ENCODE data around the gene CPLX1. TPM values are rescaled to one million over a fixed set of nuclear protein-coding genes. Genes with fewer than 3 reads are reported as not detected.

The CPLX1 gene
- total RNA-seq, 1 donor, result not detected

DNA sequence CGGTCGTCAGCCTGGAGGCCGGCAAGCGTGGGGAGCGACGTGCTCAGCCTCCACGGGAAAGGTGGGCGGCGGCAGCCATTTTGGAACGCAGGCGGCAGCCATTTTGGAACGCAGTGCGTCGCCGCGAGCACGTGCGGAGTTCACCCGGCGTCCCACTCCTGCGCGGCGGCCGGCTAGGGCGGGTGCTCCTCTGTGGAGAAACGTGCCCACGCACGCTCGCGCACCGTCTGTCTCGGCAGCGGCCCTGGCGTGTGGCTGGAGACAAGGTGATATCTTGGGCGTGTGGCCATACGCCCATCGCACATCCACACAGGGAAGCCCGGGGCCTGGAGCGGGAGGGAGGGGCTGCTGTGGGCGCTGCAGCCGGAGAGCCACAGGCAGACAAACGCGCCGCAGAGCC lies 21.1 kb downstream of the CPLX1 start:
- H3K4me3 ChIP-seq (ENCODE audit: low read depth, low read length), result no peak overlapping the region
- TF ChIP-seq, protein P1, sequence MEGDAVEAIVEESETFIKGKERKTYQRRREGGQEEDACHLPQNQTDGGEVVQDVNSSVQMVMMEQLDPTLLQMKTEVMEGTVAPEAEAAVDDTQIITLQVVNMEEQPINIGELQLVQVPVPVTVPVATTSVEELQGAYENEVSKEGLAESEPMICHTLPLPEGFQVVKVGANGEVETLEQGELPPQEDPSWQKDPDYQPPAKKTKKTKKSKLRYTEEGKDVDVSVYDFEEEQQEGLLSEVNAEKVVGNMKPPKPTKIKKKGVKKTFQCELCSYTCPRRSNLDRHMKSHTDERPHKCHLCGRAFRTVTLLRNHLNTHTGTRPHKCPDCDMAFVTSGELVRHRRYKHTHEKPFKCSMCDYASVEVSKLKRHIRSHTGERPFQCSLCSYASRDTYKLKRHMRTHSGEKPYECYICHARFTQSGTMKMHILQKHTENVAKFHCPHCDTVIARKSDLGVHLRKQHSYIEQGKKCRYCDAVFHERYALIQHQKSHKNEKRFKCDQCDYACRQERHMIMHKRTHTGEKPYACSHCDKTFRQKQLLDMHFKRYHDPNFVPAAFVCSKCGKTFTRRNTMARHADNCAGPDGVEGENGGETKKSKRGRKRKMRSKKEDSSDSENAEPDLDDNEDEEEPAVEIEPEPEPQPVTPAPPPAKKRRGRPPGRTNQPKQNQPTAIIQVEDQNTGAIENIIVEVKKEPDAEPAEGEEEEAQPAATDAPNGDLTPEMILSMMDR (IDR thresholded peaks at IDR 0.05; ENCODE audit: insufficient read depth, low read depth, low read length), result no peak
- no peak for DNase-seq (ENCODE audit: low read depth)

DNA sequence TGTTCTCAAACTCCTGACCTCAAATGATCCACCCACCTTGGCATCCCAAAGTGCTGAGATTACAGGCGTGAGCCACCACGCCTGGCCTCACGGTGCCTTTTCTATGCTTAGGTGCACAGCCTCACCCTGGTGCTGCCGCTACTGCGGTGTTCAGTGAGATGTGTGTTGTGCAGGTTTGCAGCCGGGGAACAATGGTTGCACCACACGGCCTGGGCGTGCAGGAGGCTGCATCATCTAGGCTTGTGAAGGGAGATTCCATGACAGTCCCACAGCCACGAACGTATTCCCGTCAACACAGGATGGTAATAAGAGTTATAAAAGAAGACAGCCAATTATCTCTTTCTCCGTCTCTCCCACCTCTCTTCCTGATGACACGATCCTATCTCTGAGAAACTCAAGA lies 22.0 kb downstream of the CPLX1 start:
- TF ChIP-seq, protein P1 (IDR thresholded peaks at IDR 0.05; ENCODE audit: insufficient read depth, low read depth, low read length), result no peak
- DNase-seq (ENCODE audit: low read depth), result no peak
- H3K4me3 ChIP-seq (ENCODE audit: low read depth, low read length), result no peak overlapping the region

DNA sequence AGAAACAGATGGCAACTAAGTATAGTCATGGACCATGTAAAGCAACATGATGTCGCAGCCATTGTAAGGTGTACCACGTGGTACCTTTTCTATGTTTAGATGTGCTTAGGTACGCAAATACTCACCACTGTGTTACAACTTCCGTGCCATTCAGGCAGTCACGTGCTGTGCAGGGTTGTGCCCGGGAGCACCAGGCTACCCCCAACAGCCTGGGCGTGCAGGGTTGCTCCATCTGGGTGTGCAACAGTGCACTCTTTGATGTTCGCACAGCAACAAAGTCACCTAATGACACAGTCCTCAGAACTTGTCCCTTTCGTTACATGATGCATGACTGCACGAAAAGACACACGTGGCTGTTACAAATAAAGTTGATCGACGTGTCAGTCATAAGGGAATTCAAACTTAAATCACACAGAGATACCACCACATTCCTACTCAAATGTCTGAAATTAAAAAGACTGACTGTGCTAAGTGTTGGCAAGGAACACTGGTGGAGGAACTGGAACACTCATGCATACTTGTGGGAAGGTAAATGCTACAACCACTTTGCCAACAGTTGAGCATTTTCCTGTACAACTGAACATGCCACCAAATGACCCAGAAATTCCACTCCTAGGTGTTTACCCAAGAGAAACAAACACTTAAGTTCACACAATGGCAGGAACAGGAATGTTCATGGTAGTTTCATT lies 24.3 kb downstream of the CPLX1 start:
- H3K4me3 ChIP-seq (ENCODE audit: low read depth, low read length), result no peak overlapping the region
- TF ChIP-seq, protein P1 (IDR thresholded peaks at IDR 0.05; ENCODE audit: insufficient read depth, low read depth, low read length), result no peak
- DNase-seq (ENCODE audit: low read depth), result no peak

DNA sequence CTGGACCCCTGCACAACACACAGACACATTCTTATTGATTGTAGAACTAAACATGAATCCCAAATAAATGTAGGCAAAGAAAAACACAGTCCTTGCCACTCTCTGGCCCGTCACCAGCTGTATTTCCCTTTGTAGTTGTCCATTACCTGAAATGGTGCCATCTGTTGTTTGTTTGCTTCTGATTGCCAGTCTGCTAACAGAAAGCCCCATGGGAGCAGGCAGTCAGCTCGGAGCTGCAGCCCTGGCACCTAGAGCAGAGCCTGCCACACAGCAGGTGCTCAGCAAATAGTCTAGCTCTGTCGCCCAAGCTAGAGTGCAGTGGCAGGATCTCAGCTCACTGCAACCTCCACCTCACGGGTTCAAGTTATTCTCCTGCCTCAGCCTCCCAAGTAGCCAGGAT lies 28.9 kb downstream of the CPLX1 start:
- DNase-seq (ENCODE audit: low read depth), result no peak
- TF ChIP-seq, protein P1 (IDR thresholded peaks at IDR 0.05; ENCODE audit: insufficient read depth, low read depth, low read length), result no peak
- H3K4me3 ChIP-seq (ENCODE audit: low read depth, low read length), result no peak overlapping the region

DNA sequence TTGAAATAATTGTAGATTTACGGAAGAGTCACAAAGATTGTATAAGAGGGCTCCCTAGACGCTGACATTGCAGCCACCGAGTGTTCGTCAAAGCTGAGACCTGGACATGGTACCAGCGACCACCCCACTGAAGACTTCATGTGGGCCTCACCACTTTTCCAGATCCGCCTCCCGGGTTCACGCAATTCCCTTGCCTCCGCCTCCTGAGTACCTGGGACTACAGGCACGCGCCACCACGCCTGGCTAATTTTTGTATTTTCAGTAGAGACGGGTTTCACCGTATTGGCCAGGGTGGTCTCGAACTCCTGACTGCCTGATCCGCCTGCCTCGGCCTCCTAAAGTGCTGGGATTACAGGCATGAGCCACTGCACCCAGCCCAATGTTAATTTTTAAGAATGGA lies 29.7 kb downstream of the CPLX1 start:
- TF ChIP-seq, protein P1 (IDR thresholded peaks at IDR 0.05; ENCODE audit: insufficient read depth, low read depth, low read length), result no peak
- H3K4me3 ChIP-seq (ENCODE audit: low read depth, low read length), result no peak overlapping the region
- no peak for DNase-seq (ENCODE audit: low read depth)

DNA sequence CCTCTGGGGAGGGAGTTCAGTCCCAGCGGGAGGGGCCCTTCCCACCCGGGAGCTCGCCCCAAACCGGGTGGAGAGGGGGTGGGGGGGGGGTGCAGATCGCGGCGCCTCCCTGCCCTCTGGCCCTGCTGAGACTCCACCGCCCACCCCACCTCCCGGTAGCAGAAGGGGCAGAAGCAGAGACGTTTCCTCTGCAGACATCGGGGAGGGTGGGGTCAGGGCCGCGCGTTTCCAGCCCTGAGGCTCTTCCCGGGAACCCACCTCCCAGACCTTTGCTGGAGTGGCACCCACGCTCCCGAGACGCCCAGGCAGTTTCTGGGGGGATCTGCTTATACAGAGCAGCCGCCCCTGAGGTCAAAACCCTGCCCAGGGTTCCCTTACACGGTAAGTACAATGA lies 30.2 kb downstream of the CPLX1 start:
- DNase-seq (ENCODE audit: low read depth), result no peak
- TF ChIP-seq, protein P1 (IDR thresholded peaks at IDR 0.05; ENCODE audit: insufficient read depth, low read depth, low read length), result no peak
- no peak overlapping the region for H3K4me3 ChIP-seq (ENCODE audit: low read depth, low read length)
